ENCODE measurements around the gene PFKL.
A peak's percentile ranks its signal among the peaks of the same experiment; 100 is the strongest.
"Not testable (repeated sequence)": the region's sequence is repeated elsewhere in the genome, so short reads cannot be mapped to it uniquely, and the experiment has no call there.

Gene PFKL

GRCh38 chr21:44279354-44280260, 20.2 kb upstream of the PFKL start:
- DNase-seq = peak; percentile 83

- no peak for DNase-seq
These were observed 18.1 kb upstream of the PFKL start for GRCh38 chr21:44281801-44282200.

DNA sequence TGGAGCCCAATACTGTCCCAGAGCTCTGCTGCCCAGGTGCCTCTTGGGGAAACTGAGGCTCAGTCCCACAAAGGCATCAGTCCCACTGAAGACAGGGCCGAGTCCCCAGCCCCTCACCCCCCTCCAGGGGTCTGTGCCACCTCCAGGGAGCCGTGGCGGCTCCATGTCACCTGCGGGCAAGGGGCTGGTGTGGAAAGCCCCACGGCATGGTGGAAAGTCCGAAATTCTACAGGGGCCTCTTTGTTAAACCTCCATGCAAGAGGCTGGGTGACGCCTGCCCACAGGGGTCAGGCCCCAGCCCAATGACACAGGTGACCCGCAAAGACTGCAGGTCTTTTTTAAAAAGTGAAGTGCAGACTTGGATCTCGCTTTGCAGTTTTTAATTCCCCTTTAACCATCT, 17.5 kb upstream of the PFKL start:
- DNase-seq = no peak

DNA sequence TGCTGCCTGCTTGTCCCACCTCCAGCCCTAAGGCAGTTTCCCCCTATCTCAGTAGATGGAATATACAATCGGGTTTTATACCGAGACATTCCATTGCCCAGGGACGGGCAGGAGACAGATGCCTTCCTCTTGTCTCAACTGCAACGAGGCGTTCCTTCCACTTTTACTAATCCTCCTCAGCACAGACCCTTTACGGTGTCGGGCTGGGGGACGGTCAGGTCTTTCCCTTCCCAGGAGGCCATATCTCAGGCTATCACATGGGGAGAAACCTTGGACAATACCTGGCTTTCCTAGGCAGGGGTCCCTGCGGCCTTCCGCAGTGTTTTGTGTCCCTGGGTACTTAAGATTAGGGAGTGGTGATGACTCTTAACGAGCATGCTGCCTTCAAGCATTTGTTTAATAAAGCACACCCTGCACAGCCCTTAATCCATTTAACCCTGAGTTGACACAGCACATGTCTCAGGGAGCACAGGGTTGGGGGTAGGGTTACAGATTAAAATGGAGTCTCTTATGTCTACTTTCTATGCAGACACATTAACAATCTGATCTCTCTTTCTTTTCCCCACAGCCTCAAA, 16.6 kb upstream of the PFKL start:
- DNase-seq = not testable (repeated sequence)

- no peak for DNase-seq
These were observed 15.9 kb upstream of the PFKL start for GRCh38 chr21:44283948-44284347.

- DNase-seq = no peak
These were observed 14.5 kb upstream of the PFKL start, which contains the start of gene AIRE for GRCh38 chr21:44285138-44285992. AIRE (plus strand) TSS chr21:44285876; CDS start chr21:44286007, 131 bp downstream.

GRCh38 chr21:44286086-44286715, 13.7 kb upstream of the PFKL start:
- DNase-seq = no peak

GRCh38 chr21:44286716-44287632, 12.9 kb upstream of the PFKL start:
- no peak for DNase-seq

DNA sequence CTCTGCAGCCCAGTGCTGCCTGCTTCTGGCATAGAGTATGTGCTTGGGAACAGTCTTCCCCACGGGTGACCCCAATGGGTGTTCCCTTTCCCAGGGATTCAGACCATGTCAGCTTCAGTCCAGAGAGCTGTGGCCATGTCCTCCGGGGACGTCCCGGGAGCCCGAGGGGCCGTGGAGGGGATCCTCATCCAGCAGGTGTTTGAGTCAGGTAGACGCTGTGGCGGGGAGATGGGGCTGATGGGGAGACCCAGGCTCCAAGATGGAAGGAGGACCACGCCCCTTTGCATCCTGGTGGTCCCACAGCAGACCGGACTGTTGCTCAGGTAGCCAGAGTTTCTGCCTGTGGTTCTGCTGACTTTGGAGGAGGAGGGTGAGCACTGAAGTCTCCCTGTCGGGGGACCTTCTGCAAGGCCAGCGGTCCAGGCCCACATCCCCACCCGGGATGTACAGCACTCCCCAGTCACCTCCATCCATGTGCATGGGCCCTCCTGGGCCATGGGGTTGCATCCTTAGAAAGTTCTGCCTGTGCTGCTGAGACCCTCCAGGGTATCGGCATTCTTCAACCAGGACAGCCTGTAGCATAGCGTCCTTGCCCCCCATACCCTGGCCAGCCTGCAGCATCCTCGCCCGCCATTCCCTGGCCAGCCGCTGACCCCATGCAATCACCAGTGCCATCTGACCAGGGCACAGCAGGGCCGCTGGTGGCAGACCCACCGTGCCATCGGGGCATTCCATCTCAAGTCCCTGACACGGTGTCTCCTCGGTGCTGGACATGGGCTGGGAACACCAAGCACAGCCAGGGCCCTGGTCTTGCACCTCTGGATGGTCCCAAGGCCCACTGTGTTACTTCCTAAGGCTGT, 11.4 kb upstream of the PFKL start:
- DNase-seq = no peak

DNA sequence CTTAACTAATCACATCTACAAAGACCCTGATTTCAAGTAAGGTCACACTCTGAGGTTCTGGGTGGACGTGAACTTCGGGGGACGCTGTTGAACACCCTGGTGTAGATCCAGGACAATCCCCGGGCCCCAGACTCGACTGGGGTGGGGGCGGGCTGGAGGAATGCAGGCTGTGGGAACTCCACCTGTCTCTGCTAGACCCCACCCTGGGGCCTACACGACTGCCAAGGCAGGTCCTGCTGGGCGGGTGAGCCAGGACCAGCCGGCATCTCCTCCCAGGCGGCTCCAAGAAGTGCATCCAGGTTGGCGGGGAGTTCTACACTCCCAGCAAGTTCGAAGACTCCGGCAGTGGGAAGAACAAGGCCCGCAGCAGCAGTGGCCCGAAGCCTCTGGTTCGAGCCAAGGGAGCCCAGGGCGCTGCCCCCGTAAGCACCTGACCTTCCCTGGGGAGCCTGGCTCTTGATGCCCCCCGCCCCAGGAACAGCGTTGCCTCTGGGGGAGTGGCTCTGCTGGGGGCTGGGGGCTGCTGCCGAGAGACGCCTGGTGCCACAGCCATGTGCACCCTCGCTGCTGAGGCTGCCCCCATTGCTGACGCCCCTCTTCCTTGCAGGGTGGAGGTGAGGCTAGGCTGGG, 10.4 kb upstream of the PFKL start:
- no peak for DNase-seq

DNA sequence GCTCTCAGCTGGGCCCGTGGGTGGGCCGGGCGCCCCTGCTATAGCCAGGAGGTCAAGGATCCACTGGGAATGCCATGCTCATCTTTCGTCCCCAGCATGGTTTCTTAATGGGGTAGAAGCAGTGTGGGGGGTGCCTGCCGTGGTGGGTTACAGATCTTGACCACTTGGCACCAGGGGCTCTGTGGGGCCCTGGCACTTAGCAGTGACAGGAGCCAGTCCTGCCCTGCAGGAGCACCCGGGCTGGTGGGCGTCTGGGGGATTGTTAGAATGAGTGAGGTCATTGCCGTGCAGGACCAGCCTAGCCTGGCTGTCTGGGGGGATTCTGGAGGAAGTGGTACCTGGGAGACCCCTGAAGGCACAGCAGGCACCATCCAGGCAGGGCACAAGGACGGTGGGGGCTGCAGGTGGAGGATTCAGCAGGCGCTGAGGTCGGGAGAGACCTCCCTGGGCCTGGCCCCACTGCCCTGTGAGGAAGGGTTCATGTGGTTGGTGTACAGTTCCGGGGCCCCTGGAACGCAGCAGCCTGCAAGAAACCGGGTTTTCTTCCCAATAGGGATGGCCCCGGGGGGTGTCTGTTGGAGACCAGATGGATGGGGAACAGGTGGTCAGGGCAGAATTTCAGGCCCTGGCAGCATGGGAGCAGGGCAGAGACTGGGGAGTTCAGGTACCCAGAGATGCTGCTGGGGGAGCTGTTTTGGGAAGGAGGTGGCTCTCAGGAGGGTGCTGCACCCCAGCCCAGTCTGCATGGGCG, 9.4 kb upstream of the PFKL start:
- no peak for DNase-seq

DNA sequence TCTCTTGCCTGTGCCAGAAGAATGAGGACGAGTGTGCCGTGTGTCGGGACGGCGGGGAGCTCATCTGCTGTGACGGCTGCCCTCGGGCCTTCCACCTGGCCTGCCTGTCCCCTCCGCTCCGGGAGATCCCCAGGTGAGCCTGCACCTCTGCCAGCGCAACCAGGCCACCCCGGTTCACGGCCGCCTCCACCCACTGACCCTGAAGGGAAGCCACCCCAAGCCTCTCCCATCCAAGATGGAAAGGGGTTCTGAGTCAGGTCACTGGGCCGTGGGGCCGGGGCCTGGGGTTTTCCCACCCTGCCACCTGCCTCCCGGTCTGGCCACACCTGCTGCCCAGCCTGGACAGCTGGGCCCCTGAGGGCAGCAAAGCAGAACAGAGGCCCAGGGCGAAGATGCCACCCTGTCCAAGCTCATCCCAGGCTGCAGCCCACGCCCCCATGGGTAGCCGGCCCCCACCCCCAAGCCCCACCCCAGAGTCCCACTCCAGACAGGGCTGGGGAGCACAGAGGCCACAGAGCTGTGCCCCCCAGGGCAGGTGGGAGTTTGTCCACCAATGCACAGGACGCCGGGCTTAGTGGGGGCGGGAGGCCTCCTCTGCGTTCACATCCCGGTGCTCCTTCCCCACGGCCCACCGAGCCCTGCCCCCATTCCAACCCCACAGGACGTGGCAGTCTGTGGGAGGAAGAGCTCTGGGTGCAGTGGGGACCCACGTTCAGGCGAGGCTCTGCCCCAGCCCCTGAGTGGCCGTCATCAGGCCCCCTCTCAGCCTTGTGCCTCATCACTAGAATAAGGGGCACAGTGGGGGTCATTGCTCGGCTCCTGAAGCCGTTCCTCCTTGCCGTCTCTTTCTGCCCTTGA, 8.5 kb upstream of the PFKL start:
- no peak for DNase-seq

GRCh38 chr21:44291936-44292811, 7.7 kb upstream of the PFKL start:
- no peak for DNase-seq

GRCh38 chr21:44292812-44293195, 7.0 kb upstream of the PFKL start:
- DNase-seq = no peak

DNA sequence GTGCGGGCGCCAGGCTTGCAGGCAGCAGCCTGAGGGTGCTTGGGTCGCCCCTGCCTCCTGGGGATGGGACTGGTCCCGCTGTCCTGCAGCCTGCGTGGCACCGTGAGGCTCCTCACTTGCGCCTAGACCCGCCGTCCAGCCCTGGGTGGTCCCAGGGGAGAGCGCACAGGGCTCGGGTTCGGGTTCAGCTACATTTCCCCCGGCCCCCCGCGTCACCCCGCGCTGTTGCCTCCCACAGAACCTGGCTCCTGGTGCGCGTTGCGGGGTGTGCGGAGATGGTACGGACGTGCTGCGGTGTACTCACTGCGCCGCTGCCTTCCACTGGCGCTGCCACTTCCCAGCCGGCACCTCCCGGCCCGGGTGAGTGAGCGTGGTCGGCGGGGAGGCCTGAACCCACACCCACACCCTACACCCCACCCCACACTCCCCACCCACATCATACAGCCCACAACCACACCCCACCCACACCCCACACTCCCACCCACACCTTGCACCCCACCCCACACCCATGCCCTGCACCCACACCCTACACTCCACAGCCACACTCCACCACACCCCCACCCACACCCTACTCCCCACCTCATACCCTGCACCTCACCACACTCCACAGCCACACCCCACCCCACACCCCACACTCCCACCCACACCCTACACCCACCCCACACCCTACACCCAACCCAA, 6.2 kb upstream of the PFKL start:
- DNase-seq = no peak

DNA sequence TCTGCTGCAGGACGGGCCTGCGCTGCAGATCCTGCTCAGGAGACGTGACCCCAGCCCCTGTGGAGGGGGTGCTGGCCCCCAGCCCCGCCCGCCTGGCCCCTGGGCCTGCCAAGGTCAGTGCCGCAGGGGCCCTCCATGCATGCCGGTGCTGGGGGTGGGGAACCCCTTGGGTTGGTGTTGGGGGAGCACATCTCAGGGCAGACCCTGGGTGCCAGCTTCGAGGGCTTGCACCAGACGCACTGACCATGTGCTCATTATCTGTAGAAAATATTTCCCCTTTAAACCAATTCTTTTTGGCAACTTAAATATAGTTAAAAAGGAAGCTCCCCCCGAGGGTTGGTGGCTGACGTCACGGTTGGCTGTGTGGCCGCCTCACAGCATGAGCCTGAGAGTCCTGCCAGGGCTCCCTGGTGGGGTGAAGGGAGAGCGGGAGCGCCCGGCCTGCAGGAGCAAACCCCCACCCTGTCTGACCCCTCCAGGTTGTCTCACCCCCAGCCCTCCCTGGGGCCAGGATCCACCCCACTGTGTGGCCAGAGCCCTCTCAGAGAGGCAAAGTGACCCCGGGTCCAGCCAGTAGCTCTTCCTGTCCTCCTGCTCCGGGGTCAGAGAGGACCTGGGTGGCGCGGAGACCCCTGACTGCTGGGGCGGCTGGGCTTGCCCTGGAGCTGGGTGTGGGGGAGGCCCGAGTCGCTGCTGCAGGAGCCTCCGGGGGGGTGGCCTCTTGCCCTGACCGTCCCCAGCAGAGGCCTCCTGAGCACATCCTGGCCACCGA, 5.3 kb upstream of the PFKL start:
- no peak for DNase-seq
